PFSK-1 (cell line): ENCODE data around the gene COPRS.

Experiments used
- POLR2AphosphoS5 ChIP-seq: IDR thresholded peaks from 2 replicates; pipeline ENCODE4 v1.6.1; 2012; ENCODE audit warnings: low read depth, mild to moderate bottlenecking, control low read depth, low read length, moderate library complexity
- REST ChIP-seq, 2 experiments: IDR thresholded peaks; 2 replicates each; pipeline versions ENCODE4 v1.6.1 to v1.8.0; 2011 to 2012; ENCODE audit warnings: low read depth in 2 of 2, low read length in 2 of 2, control low read depth in 1 of 2, inconsistent platforms in 1 of 2, mild to moderate bottlenecking in 1 of 2, moderate library complexity in 1 of 2; ENCODE audit not compliant: insufficient read depth in 1 of 2

DNA sequence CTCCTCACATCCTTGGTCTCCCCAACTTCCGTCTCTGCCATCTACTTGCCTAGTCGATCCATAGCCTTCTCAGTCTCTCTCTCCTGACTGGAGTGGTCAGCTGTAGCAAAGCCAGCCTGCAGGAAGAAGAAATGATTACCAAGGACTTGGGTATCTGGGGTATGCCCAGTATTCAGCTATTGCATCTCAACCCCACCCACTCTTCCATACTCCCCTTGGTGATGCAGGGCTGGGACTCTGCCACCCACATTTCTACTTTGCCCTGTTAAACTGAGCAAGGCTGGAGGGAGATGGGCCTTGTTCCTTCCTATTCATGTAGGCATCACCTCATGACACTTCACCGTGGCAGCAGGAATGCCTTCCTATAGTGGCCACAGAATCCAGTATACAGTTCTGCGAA lies 2.3 kb downstream of the COPRS start:
- TF ChIP-seq REST (IDR thresholded peaks at IDR 0.05; ENCODE audit: insufficient read depth in 1 of 2, low read depth in 2 of 2, low read length in 2 of 2) (no peak), POLR2AphosphoS5 (no peak)
